WERI-Rb-1 (cell line): ENCODE results near the gene LRRC49.

Experiments
- DNase-seq: peaks from one replicate; pipeline ENCODE4 v3.0.0-alpha.2; 2020
- H3K27ac ChIP-seq: fragments of 250-450 bp; sonication (Bioruptor Pico); 2 replicates; pipeline ENCODE4 v1.5.1; 2020; ENCODE audit warnings: mild to moderate bottlenecking, moderate library complexity
- H3K27me3 ChIP-seq: fragments of 250-450 bp; sonication (Bioruptor Pico); 2 replicates; pipeline ENCODE4 v1.5.1; 2021; ENCODE audit warnings: mild to moderate bottlenecking, low read depth, moderate library complexity; ENCODE audit not compliant: insufficient read depth, severe bottlenecking
- H3K36me3 ChIP-seq: fragments of 250-450 bp; sonication (Bioruptor Pico); 2 replicates; pipeline ENCODE4 v1.5.1; 2020; ENCODE audit warnings: mild to moderate bottlenecking, moderate library complexity
- H3K4me3 ChIP-seq: 2 replicates; pipeline ENCODE4 v1.5.1; 2011; ENCODE audit warnings: low read depth, mild to moderate bottlenecking, control low read depth, low read length
- H3K9me3 ChIP-seq: fragments of 250-450 bp; sonication (Bioruptor Pico); 2 replicates; pipeline ENCODE4 v1.5.1; 2021; ENCODE audit warnings: mild to moderate bottlenecking, moderate library complexity; ENCODE audit not compliant: severe bottlenecking
- CTCF ChIP-seq: IDR thresholded peaks from 2 replicates; pipeline ENCODE4 v1.5.1; 2011; ENCODE audit warnings: low read depth, mild to moderate bottlenecking, control low read depth, inconsistent platforms, low read length

The LRRC49 gene

GRCh38 chr15:71051539-71051938, 158.9 kb downstream of the LRRC49 start:
- no peak overlapping the region for H3K27ac ChIP-seq
- no peak for TF ChIP-seq CTCF
- H3K36me3 ChIP-seq = no peaks in the 10 kb centered on the region
- no peaks in the 10 kb centered on the region for H3K9me3 ChIP-seq
- no peak overlapping the region for H3K4me3 ChIP-seq
- H3K27me3 ChIP-seq = no peaks in the 10 kb centered on the region
- DNase-seq = no peak

- Histone ChIP-seq H3K27me3 (no peaks in the 10 kb centered on the region), H3K36me3 (no peaks in the 10 kb centered on the region), H3K9me3 (no peaks in the 10 kb centered on the region), H3K27ac (no peak overlapping the region), H3K4me3 (no peak overlapping the region)
- no peak for TF ChIP-seq CTCF
- DNase-seq = no peak
Measured at GRCh38 chr15:71052356-71052755, 159.7 kb downstream of the LRRC49 start.

GRCh38 chr15:71054286-71054952, 161.8 kb downstream of the LRRC49 start:
- no peak for DNase-seq
- TF ChIP-seq CTCF = no peak

GRCh38 chr15:71055461-71055860, 162.8 kb downstream of the LRRC49 start:
- Histone ChIP-seq H3K27ac (no peak overlapping the region), H3K9me3 (no peaks in the 10 kb centered on the region), H3K27me3 (no peaks in the 10 kb centered on the region), H3K36me3 (no peaks in the 10 kb centered on the region), H3K4me3 (no peak overlapping the region)
- DNase-seq = no peak
- TF ChIP-seq CTCF = no peak

More at GRCh38 chr15:71054286-71054952, 161.8 kb downstream of the LRRC49 start:
- Histone ChIP-seq H3K4me3 (no peak overlapping the region), H3K27ac (no peak overlapping the region), H3K9me3 (no peaks in the 10 kb centered on the region), H3K36me3 (no peaks in the 10 kb centered on the region), H3K27me3 (no peaks in the 10 kb centered on the region)

- no peak for TF ChIP-seq CTCF
- no peak for DNase-seq
- no peak overlapping the region for H3K27ac ChIP-seq
Measured at GRCh38 chr15:71056111-71056510, 163.5 kb downstream of the LRRC49 start.

GRCh38 chr15:71057143-71057542, 164.5 kb downstream of the LRRC49 start:
- H3K27ac ChIP-seq = no peak overlapping the region
- H3K9me3 ChIP-seq = no peaks in the 10 kb centered on the region
- no peaks in the 10 kb centered on the region for H3K27me3 ChIP-seq
- DNase-seq = no peak
- TF ChIP-seq CTCF = no peak
- no peak overlapping the region for H3K4me3 ChIP-seq
- no peaks in the 10 kb centered on the region for H3K36me3 ChIP-seq

More at GRCh38 chr15:71056111-71056510, 163.5 kb downstream of the LRRC49 start:
- no peaks in the 10 kb centered on the region for H3K9me3 ChIP-seq
- no peaks in the 10 kb centered on the region for H3K36me3 ChIP-seq
- no peak overlapping the region for H3K4me3 ChIP-seq
- no peaks in the 10 kb centered on the region for H3K27me3 ChIP-seq
